Measurements from ENCODE around the gene MYBPC1. TPM values are rescaled to one million over a fixed set of nuclear protein-coding genes. Genes with fewer than 3 reads are reported as not detected.

Gene MYBPC1
- total and polyA plus RNA-seq, 9 of the 15 experiments (the other 6 are each of a cell fraction or from before 2014, with no cell fraction given) = not detected

GRCh38 chr12:101695706-101696105 is 100.9 kb downstream of the MYBPC1 start:
- H3K9me3 ChIP-seq (replicated peaks; ENCODE audit: control insufficient read depth, insufficient read depth, low read depth, low read length) = peaks cover 7% of the 10 kb centered on the region
- H3K27ac ChIP-seq (ENCODE audit: extremely low read depth, low read depth, low read length) = peak overlapping the region; percentile 25; the same call in 2 of the 3 replicates
- ChIA-PET CTCF (ENCODE audit: low intra/inter-chr PET ratio) (no interaction called here), POLR2A (interaction anchor here (1.4 kb wide), 1 partner anchor 14 kb away, joined by 3 read pairs; no protein-coding TSS in a partner anchor)
- no peaks in the 10 kb centered on the region for H4K20me1 ChIP-seq (replicated peaks; ENCODE audit: control insufficient read depth, insufficient read depth, low read length)
- no peak for ATAC-seq
- H3K4me1 ChIP-seq (replicated peaks in 1 of 2; ENCODE audit: control insufficient read depth in 2 of 2, insufficient read depth in 2 of 2, low read length in 2 of 2) = peaks cover 11 to 22% of the 10 kb centered on the region in 2 experiments
- no peak for FAIRE-seq
- BruUV-seq (replicated peaks) = no TSS peak
- 50% methylated on average over 1 of the region's 1 CpG for WGBS (ENCODE audit: insufficient coverage, low coverage, missing lambda C conversion rate)
- H3K4me3 ChIP-seq = no peak overlapping the region
- intact Hi-C loops (cut with micrococcal nuclease) = loop anchor here (2.0 to 5.0 kb wide), 2 partner anchors 25 to 1423 kb away; no protein-coding TSS in a partner anchor
- peak overlapping the region; percentile 79 for H2AFZ ChIP-seq (ENCODE audit: low read depth, low read length)
- in situ Hi-C loops (cut with MboI) = no loop called here
- no peak for DNase-seq (ENCODE audit: extremely low read depth in 1 of 4, low spot score in 3 of 4)
- H3K9ac ChIP-seq (ENCODE audit: insufficient read depth in 1 of 2, low read depth in 2 of 2, low read length in 2 of 2) = peak overlapping the region in 1 of 2 experiments; percentile 21; a peak in 1 of 4 replicates
- H3K79me2 ChIP-seq (ENCODE audit: control insufficient read depth, insufficient read depth, low read length) = peaks cover 35% of the 10 kb centered on the region
- H3K4me2 ChIP-seq (ENCODE audit: insufficient read depth, low read length) = peak overlapping the region; percentile 57
- no peaks in the 10 kb centered on the region for H3K9me1 ChIP-seq (ENCODE audit: control insufficient read depth, insufficient read depth, low read length)
- no peaks in the 10 kb centered on the region for H3K27me3 ChIP-seq (ENCODE audit: control insufficient read depth in 2 of 2, insufficient read depth in 2 of 2, low read length in 2 of 2)
- TF ChIP-seq TFAP4 (CRISPR knock-in tag; IDR thresholded peaks at IDR 0.05; ENCODE audit: borderline replicate concordance) (no peak), ZNF384 (IDR thresholded peaks at IDR 0.05; ENCODE audit: low read depth, low read length) (0 out of 2 replicates have a peak, but pooled peaks have one; percentile 19), GTF2B (IDR thresholded peaks at IDR 0.05; ENCODE audit: extremely low read depth, insufficient read length) (no peak), FOSL1 (tag; conservative IDR thresholded peaks at IDR 0.05) (0 out of 2 replicates have a peak, but pooled peaks have one; percentile 35)
- H3K36me3 ChIP-seq (ENCODE audit: control insufficient read depth, insufficient read depth, low read length) = peaks cover 3% of the 10 kb centered on the region; the same call in 1 of the 3 replicates

Data from K562 (cell line).